CD8-positive, alpha-beta memory T cell (primary cell): ENCODE measurements around the gene CLSTN2. TPM values are rescaled to one million over a fixed set of nuclear protein-coding genes. Genes with fewer than 3 reads are reported as not detected.

ENCODE experiments used
- CTCF ChIA-PET: fragments of 350-600 bp; sonication (Branson Sonifier 250); formaldehyde crosslinking; loops from one replicate; lab custom pipeline; 2021; ENCODE audit warnings: antibody characterized with exemption; lab: Charles Lee
- POLR2A ChIA-PET: fragments of 350-600 bp; sonication (Branson Sonifier 250); formaldehyde crosslinking; loops from one replicate; lab custom pipeline; 2021; ENCODE audit warnings: antibody characterized with exemption; lab: Charles Lee
- DNase-seq, 5 donors: peaks; one replicate each; pipeline versions ENCODE4 v3.0.0 to v3.0.0-alpha.2; 2020 to 2022; ENCODE audit warnings: mixed read lengths in 1 of 5
- H3K27ac ChIP-seq: one replicate; pipeline ENCODE4 v1.7.0; 2013; ENCODE audit warnings: low read depth, mild to moderate bottlenecking, low read length, moderate library complexity
- H3K27me3 ChIP-seq: 2 replicates; pipeline ENCODE4 v1.7.0; 2013; ENCODE audit warnings: low read length, mild to moderate bottlenecking; ENCODE audit not compliant: insufficient read depth, poor library complexity, severe bottlenecking
- H3K36me3 ChIP-seq: 2 replicates; pipeline ENCODE4 v1.7.0; 2013; ENCODE audit warnings: mild to moderate bottlenecking, low read length, moderate library complexity; ENCODE audit not compliant: insufficient read depth
- H3K4me1 ChIP-seq: 2 replicates; pipeline ENCODE4 v1.7.0; 2013; ENCODE audit warnings: mild to moderate bottlenecking, low read length, moderate library complexity; ENCODE audit not compliant: insufficient read depth
- H3K4me3 ChIP-seq: 2 replicates; pipeline ENCODE4 v1.7.0; 2013; ENCODE audit warnings: mild to moderate bottlenecking, low read length
- H3K9me3 ChIP-seq: 2 replicates; pipeline ENCODE4 v1.7.0; 2013; ENCODE audit warnings: mild to moderate bottlenecking, low read length
- H3K27ac Mint-ChIP-seq, 8 donors: one replicate each; pipeline ENCODE4 v1.8.0; 2020 to 2021; ENCODE audit warnings: mixed read lengths in 8 of 8, mild to moderate bottlenecking in 6 of 8, inconsistent platforms in 3 of 8, moderate library complexity in 3 of 8
- H3K27me3 Mint-ChIP-seq, 2 donors: one replicate each; pipeline ENCODE4 v1.8.0; 2020 to 2021; ENCODE audit warnings: mixed read lengths in 2 of 2, mild to moderate bottlenecking in 1 of 2, moderate library complexity in 1 of 2
- H3K36me3 Mint-ChIP-seq, 3 donors: one replicate each; pipeline ENCODE4 v1.8.0; 2020 to 2021; ENCODE audit warnings: mixed read lengths in 3 of 3, inconsistent platforms in 1 of 3, mild to moderate bottlenecking in 1 of 3
- H3K4me1 Mint-ChIP-seq, 3 donors: one replicate each; pipeline ENCODE4 v1.8.0; 2020 to 2021; ENCODE audit warnings: mixed read lengths in 3 of 3, inconsistent platforms in 1 of 3, mild to moderate bottlenecking in 1 of 3
- H3K4me3 Mint-ChIP-seq, 7 donors: one replicate each; pipeline ENCODE4 v1.8.0; 2020 to 2021; ENCODE audit warnings: mixed read lengths in 7 of 7, mild to moderate bottlenecking in 6 of 7, moderate library complexity in 4 of 7, inconsistent platforms in 2 of 7
- H3K9me3 Mint-ChIP-seq, 5 donors: one replicate each; pipeline ENCODE4 v1.8.0; 2020 to 2022; ENCODE audit warnings: mixed read lengths in 5 of 5, mild to moderate bottlenecking in 3 of 5, moderate library complexity in 2 of 5, inconsistent platforms in 1 of 5
- polyA plus RNA-seq: library from polyadenylated mRNA; unstranded; fragments of 300-500 nt; fragmentation: Illumina TruSeq; gene quantifications from one replicate; pipeline ENCODE4 v1.2.3, GENCODE V29; 2021
- total RNA-seq, 2 experiments: library from RNA; stranded (reverse); gene quantifications; one replicate each; pipeline ENCODE4 v1.2.3, GENCODE V29; 2021

The CLSTN2 gene
- total and polyA plus RNA-seq, 3 experiments from 2014 or later = not detected

- Histone ChIP-seq H3K36me3 (no peaks in the 10 kb centered on the region), H3K27me3 (no peaks in the 10 kb centered on the region), H3K4me1 (no peaks in the 10 kb centered on the region), H3K27ac (no peak overlapping the region), H3K9me3 (no peaks in the 10 kb centered on the region), H3K4me3 (no peak overlapping the region)
- peaks cover 0 to 2% of the 10 kb centered on the region in 2 donors for H3K27me3 Mint-ChIP-seq
- no peaks in the 10 kb centered on the region for H3K4me1 Mint-ChIP-seq
- peaks cover 4 to 9% (median 6%) of the 10 kb centered on the region in 5 donors for H3K9me3 Mint-ChIP-seq
- H3K36me3 Mint-ChIP-seq = no peaks in the 10 kb centered on the region
- DNase-seq = no peak
- POLR2A ChIA-PET = no interaction called here
- no peak overlapping the region for H3K4me3 Mint-ChIP-seq
- peak overlapping the region in 1 of 8 donors; percentile 33 for H3K27ac Mint-ChIP-seq
- CTCF ChIA-PET = no interaction called here
Measured at GRCh38 chr3:140223631-140224030, 288.6 kb downstream of the CLSTN2 start.

- no peak overlapping the region for H3K4me3 ChIP-seq
- POLR2A ChIA-PET = no interaction called here
- Mint-ChIP-seq H3K27me3 (peaks cover 0 to 2% of the 10 kb centered on the region in 2 donors), H3K9me3 (peaks cover 4 to 9% (median 6%) of the 10 kb centered on the region in 5 donors), H3K4me1 (no peaks in the 10 kb centered on the region), H3K4me3 (no peak overlapping the region), H3K36me3 (no peaks in the 10 kb centered on the region), H3K27ac (no peak overlapping the region)
- H3K27me3 ChIP-seq = no peaks in the 10 kb centered on the region
- H3K36me3 ChIP-seq = no peaks in the 10 kb centered on the region
- no peak overlapping the region for H3K27ac ChIP-seq
- DNase-seq = no peak
- CTCF ChIA-PET = no interaction called here
- H3K4me1 ChIP-seq = no peaks in the 10 kb centered on the region
- H3K9me3 ChIP-seq = no peaks in the 10 kb centered on the region
Measured at GRCh38 chr3:140224307-140224706, 289.3 kb downstream of the CLSTN2 start.

GRCh38 chr3:140225996-140226395 is 291.0 kb downstream of the CLSTN2 start:
- Histone ChIP-seq H3K9me3 (no peaks in the 10 kb centered on the region), H3K27me3 (no peaks in the 10 kb centered on the region), H3K4me3 (no peak overlapping the region), H3K36me3 (no peaks in the 10 kb centered on the region), H3K4me1 (no peaks in the 10 kb centered on the region), H3K27ac (no peak overlapping the region)
- H3K4me3 Mint-ChIP-seq = no peak overlapping the region
- H3K36me3 Mint-ChIP-seq = no peaks in the 10 kb centered on the region
- ChIA-PET CTCF (no interaction called here), POLR2A (no interaction called here)
- no peak for DNase-seq
- peaks cover 0 to 2% of the 10 kb centered on the region in 2 donors for H3K27me3 Mint-ChIP-seq
- H3K27ac Mint-ChIP-seq = no peak overlapping the region
- H3K9me3 Mint-ChIP-seq = peaks cover 4 to 9% (median 6%) of the 10 kb centered on the region in 5 donors
- H3K4me1 Mint-ChIP-seq = no peaks in the 10 kb centered on the region

GRCh38 chr3:140233702-140234101 is 298.7 kb downstream of the CLSTN2 start:
- POLR2A ChIA-PET = no interaction called here
- CTCF ChIA-PET = no interaction called here
- Histone ChIP-seq H3K4me1 (no peaks in the 10 kb centered on the region), H3K27me3 (no peaks in the 10 kb centered on the region), H3K36me3 (no peaks in the 10 kb centered on the region), H3K27ac (no peak overlapping the region), H3K9me3 (no peaks in the 10 kb centered on the region), H3K4me3 (no peak overlapping the region)
- Mint-ChIP-seq H3K36me3 (no peaks in the 10 kb centered on the region), H3K4me1 (no peaks in the 10 kb centered on the region), H3K27me3 (peaks cover 0 to 6% of the 10 kb centered on the region in 2 donors), H3K27ac (no peak overlapping the region), H3K9me3 (peaks cover 0 to 7% (median 1%) of the 10 kb centered on the region in 5 donors), H3K4me3 (no peak overlapping the region)
- DNase-seq = no peak

GRCh38 chr3:140234256-140234655 is 299.3 kb downstream of the CLSTN2 start:
- POLR2A ChIA-PET = no interaction called here
- Mint-ChIP-seq H3K27me3 (peaks cover 0 to 6% of the 10 kb centered on the region in 2 donors), H3K4me3 (no peak overlapping the region), H3K36me3 (no peaks in the 10 kb centered on the region), H3K4me1 (no peaks in the 10 kb centered on the region), H3K9me3 (peaks cover 0 to 7% (median 1%) of the 10 kb centered on the region in 5 donors), H3K27ac (no peak overlapping the region)
- H3K27ac ChIP-seq = no peak overlapping the region
- no peak overlapping the region for H3K4me3 ChIP-seq
- CTCF ChIA-PET = no interaction called here
- no peak for DNase-seq
- no peaks in the 10 kb centered on the region for H3K4me1 ChIP-seq
- no peaks in the 10 kb centered on the region for H3K27me3 ChIP-seq
- H3K36me3 ChIP-seq = no peaks in the 10 kb centered on the region
- no peaks in the 10 kb centered on the region for H3K9me3 ChIP-seq

- Histone ChIP-seq H3K9me3 (no peaks in the 10 kb centered on the region), H3K4me3 (no peak overlapping the region), H3K4me1 (no peaks in the 10 kb centered on the region), H3K36me3 (no peaks in the 10 kb centered on the region), H3K27ac (no peak overlapping the region), H3K27me3 (no peaks in the 10 kb centered on the region)
- ChIA-PET CTCF (no interaction called here), POLR2A (no interaction called here)
- H3K36me3 Mint-ChIP-seq = no peaks in the 10 kb centered on the region
- H3K4me1 Mint-ChIP-seq = no peaks in the 10 kb centered on the region
- peaks cover 0 to 7% (median 0%) of the 10 kb centered on the region in 5 donors for H3K9me3 Mint-ChIP-seq
- DNase-seq = no peak
- peaks cover 0 to 6% of the 10 kb centered on the region in 2 donors for H3K27me3 Mint-ChIP-seq
- H3K27ac Mint-ChIP-seq = no peak overlapping the region
- no peak overlapping the region for H3K4me3 Mint-ChIP-seq
Measured at GRCh38 chr3:140236836-140237501, 302.0 kb downstream of the CLSTN2 start.

GRCh38 chr3:140238646-140239314 is 303.8 kb downstream of the CLSTN2 start:
- Mint-ChIP-seq H3K27ac (no peak overlapping the region), H3K36me3 (no peaks in the 10 kb centered on the region), H3K4me1 (no peaks in the 10 kb centered on the region), H3K9me3 (peaks cover 0 to 7% (median 0%) of the 10 kb centered on the region in 5 donors), H3K27me3 (peaks cover 0 to 6% of the 10 kb centered on the region in 2 donors), H3K4me3 (no peak overlapping the region)
- Histone ChIP-seq H3K9me3 (no peaks in the 10 kb centered on the region), H3K4me3 (no peak overlapping the region), H3K27ac (no peak overlapping the region), H3K27me3 (no peaks in the 10 kb centered on the region), H3K4me1 (no peaks in the 10 kb centered on the region), H3K36me3 (no peaks in the 10 kb centered on the region)
- ChIA-PET POLR2A (no interaction called here), CTCF (no interaction called here)
- DNase-seq = no peak

- H3K27ac ChIP-seq = no peak overlapping the region
- POLR2A ChIA-PET = no interaction called here
- no peak overlapping the region for H3K4me3 Mint-ChIP-seq
- peaks cover 0 to 5% of the 10 kb centered on the region in 2 donors for H3K27me3 Mint-ChIP-seq
- no peak overlapping the region for H3K4me3 ChIP-seq
- H3K4me1 Mint-ChIP-seq = no peaks in the 10 kb centered on the region
- no peaks in the 10 kb centered on the region for H3K9me3 ChIP-seq
- CTCF ChIA-PET = no interaction called here
- no peaks in the 10 kb centered on the region for H3K4me1 ChIP-seq
- H3K9me3 Mint-ChIP-seq = no peaks in the 10 kb centered on the region
- H3K27me3 ChIP-seq = no peaks in the 10 kb centered on the region
- no peak for DNase-seq
- H3K36me3 ChIP-seq = no peaks in the 10 kb centered on the region
- no peak overlapping the region for H3K27ac Mint-ChIP-seq
- H3K36me3 Mint-ChIP-seq = peaks cover 0 to 2% (median 0%) of the 10 kb centered on the region in 3 donors
Measured at GRCh38 chr3:140242818-140243276, 307.9 kb downstream of the CLSTN2 start.
